22Rv1 (cell line): ENCODE data around the gene TTC28.

Source experiments
- H3K27ac ChIP-seq: fragments of 450-650 bp; 2 replicates; pipeline ENCODE4 v1.5.1; 2017
- CTCF ChIP-seq: fragments of 450-650 bp; IDR thresholded peaks from 2 replicates; pipeline ENCODE4 v1.5.1; 2017; ENCODE audit warnings: mild to moderate bottlenecking
- ZFX ChIP-seq: fragments of 450-650 bp; IDR thresholded peaks from 2 replicates; pipeline ENCODE4 v1.6.1; 2017; ENCODE audit warnings: antibody characterized with exemption, borderline replicate concordance

TTC28 gene

GRCh38 chr22:27996529-27996925 lies 683.1 kb downstream of the TTC28 start:
- no peak overlapping the region for H3K27ac ChIP-seq
- TF ChIP-seq CTCF, result no peak
- TF ChIP-seq ZFX, result no peak

- no peak overlapping the region for H3K27ac ChIP-seq
- TF ChIP-seq CTCF (no peak), ZFX (no peak)
Measured at GRCh38 chr22:27995801-27996528, 683.7 kb downstream of the TTC28 start.

GRCh38 chr22:27994481-27995331 lies 684.9 kb downstream of the TTC28 start:
- H3K27ac ChIP-seq, result no peak overlapping the region
- TF ChIP-seq ZFX (no peak), CTCF (no peak)

- no peak for TF ChIP-seq ZFX
- TF ChIP-seq CTCF, result no peak
- H3K27ac ChIP-seq, result no peak overlapping the region
Measured at GRCh38 chr22:27993774-27994350, 685.8 kb downstream of the TTC28 start.

GRCh38 chr22:27993201-27993635 lies 686.4 kb downstream of the TTC28 start:
- TF ChIP-seq ZFX, result no peak
- no peak for TF ChIP-seq CTCF
- no peak overlapping the region for H3K27ac ChIP-seq

GRCh38 chr22:27992294-27993165 lies 687.1 kb downstream of the TTC28 start:
- TF ChIP-seq CTCF (no peak), ZFX (no peak)
- no peak overlapping the region for H3K27ac ChIP-seq
